DND-41 (cell line): ENCODE measurements around the gene ZFHX3.

Source experiments
- ATAC-seq: fragments of 200-7000 bp; cut with Tn5 transposase; 3 replicates; pipeline ENCODE4 v1.9.1; 2021; ENCODE audit warnings: low read depth; ENCODE audit not compliant: insufficient read depth
- DNase-seq: peaks from one replicate; pipeline ENCODE4 v3.0.0-alpha.2; 2020
- H2AFZ ChIP-seq: 2 replicates; pipeline ENCODE4 v1.6.0; 2012; ENCODE audit warnings: low read depth, low read length
- H3K27ac ChIP-seq: 2 replicates; pipeline ENCODE4 v1.5.1; 2012; ENCODE audit warnings: low read length, inconsistent platforms
- H3K27me3 ChIP-seq: fragments of 200-600 bp; sonication (generic); 2 replicates; pipeline ENCODE4 v1.6.0; 2012; ENCODE audit warnings: low read length, mild to moderate bottlenecking, inconsistent platforms; ENCODE audit not compliant: insufficient read depth, poor library complexity
- H3K36me3 ChIP-seq: 2 replicates; pipeline ENCODE4 v1.5.1; 2012; ENCODE audit warnings: low read length, inconsistent platforms; ENCODE audit not compliant: insufficient read depth
- H3K4me1 ChIP-seq: 2 replicates; pipeline ENCODE4 v1.5.1; 2012; ENCODE audit warnings: mild to moderate bottlenecking, low read length; ENCODE audit not compliant: insufficient read depth
- H3K4me2 ChIP-seq: 2 replicates; pipeline ENCODE4 v1.6.0; 2012; ENCODE audit warnings: mild to moderate bottlenecking, moderate library complexity, low read length, inconsistent platforms; ENCODE audit not compliant: insufficient read depth
- H3K4me3 ChIP-seq, 2 experiments: fragments of 200-600 bp in 1 of 2; shearing (Covaris generic) in 1 of 2; 2 replicates each; pipeline ENCODE4 v1.5.1; 2012 to 2016; ENCODE audit warnings: inconsistent platforms in 2 of 2, low read length in 2 of 2, mild to moderate bottlenecking in 2 of 2, low read depth in 1 of 2, moderate library complexity in 1 of 2
- H3K79me2 ChIP-seq: 2 replicates; pipeline ENCODE4 v1.6.0; 2012; ENCODE audit warnings: low read length, inconsistent platforms; ENCODE audit not compliant: insufficient read depth
- H3K9ac ChIP-seq: 2 replicates; pipeline ENCODE4 v1.6.0; 2012; ENCODE audit warnings: low read depth, mild to moderate bottlenecking, inconsistent platforms, low read length, moderate library complexity
- H3K9me3 ChIP-seq: 2 replicates; pipeline ENCODE4 v1.5.1; 2012; ENCODE audit warnings: low read length, moderate library complexity, mild to moderate bottlenecking, inconsistent platforms; ENCODE audit not compliant: insufficient read depth, severe bottlenecking
- H4K20me1 ChIP-seq: 2 replicates; pipeline ENCODE4 v1.6.0; 2012; ENCODE audit warnings: low read length; ENCODE audit not compliant: insufficient read depth
- CTCF ChIP-seq: IDR thresholded peaks from 2 replicates; pipeline ENCODE4 v1.5.1; 2012; ENCODE audit warnings: borderline replicate concordance, low read length, moderate library complexity, mild to moderate bottlenecking; ENCODE audit not compliant: poor library complexity, severe bottlenecking; ENCODE audit errors: extremely low read depth
- EZH2 ChIP-seq: IDR thresholded peaks from 3 replicates; pipeline ENCODE4 v1.6.1; 2012; ENCODE audit warnings: borderline replicate concordance, low read depth, mild to moderate bottlenecking, moderate library complexity, low read length, inconsistent platforms; ENCODE audit not compliant: severe bottlenecking

Gene ZFHX3

DNA sequence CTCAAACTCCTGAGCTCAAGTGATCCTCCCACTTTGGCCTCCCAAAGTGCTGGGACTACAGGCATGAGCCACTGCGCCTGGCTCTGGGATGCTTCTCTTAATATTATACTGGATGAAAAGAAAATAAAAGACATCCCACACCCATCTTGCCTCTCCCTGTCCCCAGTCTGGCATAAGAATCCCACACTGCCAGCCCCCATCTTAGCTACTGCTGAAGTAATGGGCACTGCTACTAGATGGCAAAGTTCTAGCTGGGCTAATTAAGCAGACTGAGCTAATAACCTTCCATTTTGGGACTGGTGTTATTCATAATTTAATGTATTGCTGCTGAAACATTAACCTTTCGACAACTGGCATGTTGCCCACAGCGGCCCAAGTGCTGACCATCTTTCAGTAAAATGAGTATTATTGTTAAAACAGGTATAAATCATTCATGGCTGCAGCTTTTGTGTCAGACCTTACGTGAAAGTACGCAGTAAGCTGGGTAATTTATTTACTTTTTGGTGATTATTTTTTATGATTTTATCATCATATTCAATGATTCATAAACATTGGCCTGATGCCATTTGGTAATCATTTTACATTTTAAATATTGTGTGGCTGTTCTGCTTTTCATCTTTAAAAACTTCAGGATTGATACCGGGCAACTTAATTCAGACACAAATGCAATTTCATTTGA lies 47.4 kb upstream of the ZFHX3 start:
- no peaks in the 10 kb centered on the region for H3K27me3 ChIP-seq
- no peak for TF ChIP-seq CTCF
- no peak for TF ChIP-seq EZH2

DNA sequence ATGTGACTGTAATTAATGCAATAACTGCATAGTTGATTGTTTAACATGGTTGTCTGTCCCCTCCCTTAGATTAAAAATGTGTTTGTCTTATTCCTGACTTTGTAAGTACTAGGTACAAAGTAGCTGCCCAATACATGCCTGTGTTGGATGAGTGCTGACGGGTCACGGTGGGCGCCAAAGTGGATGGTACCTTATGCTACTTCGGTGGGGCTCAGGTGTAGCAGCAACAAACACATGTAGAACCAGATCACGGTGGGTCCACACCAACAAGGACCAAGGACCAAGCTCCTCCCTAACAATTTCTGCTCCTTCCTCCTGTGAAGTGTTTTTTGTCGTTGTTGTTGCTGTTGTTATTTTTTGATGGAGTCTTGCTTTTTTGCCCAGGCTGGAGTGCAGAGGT lies 46.4 kb upstream of the ZFHX3 start:
- no peak overlapping the region for H3K4me3 ChIP-seq
- DNase-seq, result no peak
- H3K9ac ChIP-seq, result no peak overlapping the region
- peaks cover 5% of the 10 kb centered on the region; the same call in 1 of the 2 replicates for H3K4me1 ChIP-seq
- no peak overlapping the region for H3K4me2 ChIP-seq
- no peaks in the 10 kb centered on the region for H3K27me3 ChIP-seq
- ATAC-seq, result no peak
- no peak overlapping the region for H3K27ac ChIP-seq
- H3K79me2 ChIP-seq, result no peaks in the 10 kb centered on the region
- TF ChIP-seq CTCF, result no peak
- TF ChIP-seq EZH2, result no peak
- H2AFZ ChIP-seq, result no peak overlapping the region
- no peaks in the 10 kb centered on the region for H4K20me1 ChIP-seq
- no peaks in the 10 kb centered on the region for H3K36me3 ChIP-seq
- H3K9me3 ChIP-seq, result no peaks in the 10 kb centered on the region

More for the DNA sequence above, 47.4 kb upstream of the ZFHX3 start:
- no peak overlapping the region for H2AFZ ChIP-seq
- DNase-seq, result no peak
- H3K36me3 ChIP-seq, result no peaks in the 10 kb centered on the region
- no peaks in the 10 kb centered on the region for H3K9me3 ChIP-seq
- no peak overlapping the region for H3K9ac ChIP-seq
- peaks cover 5% of the 10 kb centered on the region; the same call in 1 of the 2 replicates for H3K4me1 ChIP-seq
- H3K4me2 ChIP-seq, result no peak overlapping the region
- H4K20me1 ChIP-seq, result no peaks in the 10 kb centered on the region
- no peak overlapping the region for H3K4me3 ChIP-seq
- H3K79me2 ChIP-seq, result no peaks in the 10 kb centered on the region
- ATAC-seq, result no peak
- H3K27ac ChIP-seq, result no peak overlapping the region

DNA sequence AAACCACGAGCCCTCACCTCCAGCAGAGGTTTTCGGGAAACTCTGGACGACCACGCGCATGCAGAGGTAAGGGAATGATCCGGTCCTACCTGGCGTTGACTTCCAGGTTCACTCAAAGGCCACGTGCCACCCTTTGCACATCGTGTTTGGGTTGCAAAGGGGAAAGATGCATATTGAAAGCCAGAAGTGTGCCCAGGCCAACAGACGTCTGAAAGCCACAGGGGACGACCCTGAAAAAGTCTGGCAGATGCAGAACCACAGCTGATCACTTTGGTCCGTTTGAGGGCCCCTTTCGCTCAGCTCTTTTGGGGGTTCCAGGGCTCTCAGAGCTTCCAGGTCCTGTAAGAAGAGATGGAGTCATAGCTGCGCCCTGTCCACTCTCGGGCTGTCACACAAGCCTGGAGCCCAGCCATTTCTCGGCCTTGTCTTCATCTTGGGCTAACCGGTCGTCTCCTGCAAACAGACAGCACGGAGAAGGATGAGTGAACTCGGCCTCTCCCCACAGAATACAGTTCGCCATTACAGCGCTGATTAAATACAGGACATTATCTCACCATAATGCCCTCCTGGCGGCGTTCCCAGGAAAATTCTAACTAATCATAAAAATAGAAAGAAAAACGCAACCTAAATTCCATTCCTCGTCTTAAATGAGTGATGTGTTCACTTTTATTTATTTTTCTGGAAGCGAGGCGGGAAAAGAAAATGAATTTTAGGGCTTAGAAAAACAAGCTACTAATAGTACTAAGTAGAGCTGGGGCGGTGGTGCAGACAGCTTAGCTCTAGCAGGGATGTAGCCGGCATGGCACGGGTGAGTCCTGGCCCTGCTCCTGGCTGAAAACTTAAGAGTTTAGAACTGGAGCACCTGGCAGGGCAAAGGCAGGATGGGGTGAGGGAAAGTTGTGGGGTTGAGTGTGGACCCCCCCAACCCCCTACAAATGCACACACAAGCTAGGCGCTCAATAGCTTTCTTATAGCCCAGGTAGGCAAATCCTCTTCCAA lies 45.5 kb upstream of the ZFHX3 start:
- no peaks in the 10 kb centered on the region for H3K79me2 ChIP-seq
- no peak for TF ChIP-seq CTCF
- TF ChIP-seq EZH2, result no peak
- no peaks in the 10 kb centered on the region for H3K9me3 ChIP-seq
- no peak for ATAC-seq
- no peak overlapping the region for H3K27ac ChIP-seq
- peak overlapping the region; percentile 14; the same call in 1 of the 2 replicates for H2AFZ ChIP-seq
- no peak overlapping the region for H3K9ac ChIP-seq
- H4K20me1 ChIP-seq, result no peaks in the 10 kb centered on the region
- peaks cover 5% of the 10 kb centered on the region; the same call in 1 of the 2 replicates for H3K4me1 ChIP-seq
- H3K4me2 ChIP-seq, result no peak overlapping the region
- H3K4me3 ChIP-seq, result no peak overlapping the region
- H3K27me3 ChIP-seq, result no peaks in the 10 kb centered on the region
- no peaks in the 10 kb centered on the region for H3K36me3 ChIP-seq
- DNase-seq, result no peak
